ENCODE results near the gene GNA12. TPM values are rescaled to one million over a fixed set of nuclear protein-coding genes. Genes with fewer than 3 reads are reported as not detected.

Gene GNA12
- total and polyA plus RNA-seq, 10 of the 15 experiments (the other 5 are each of a cell fraction or from before 2014, with no cell fraction given): 1.9 to 51.8 (median 12.6) TPM

DNA sequence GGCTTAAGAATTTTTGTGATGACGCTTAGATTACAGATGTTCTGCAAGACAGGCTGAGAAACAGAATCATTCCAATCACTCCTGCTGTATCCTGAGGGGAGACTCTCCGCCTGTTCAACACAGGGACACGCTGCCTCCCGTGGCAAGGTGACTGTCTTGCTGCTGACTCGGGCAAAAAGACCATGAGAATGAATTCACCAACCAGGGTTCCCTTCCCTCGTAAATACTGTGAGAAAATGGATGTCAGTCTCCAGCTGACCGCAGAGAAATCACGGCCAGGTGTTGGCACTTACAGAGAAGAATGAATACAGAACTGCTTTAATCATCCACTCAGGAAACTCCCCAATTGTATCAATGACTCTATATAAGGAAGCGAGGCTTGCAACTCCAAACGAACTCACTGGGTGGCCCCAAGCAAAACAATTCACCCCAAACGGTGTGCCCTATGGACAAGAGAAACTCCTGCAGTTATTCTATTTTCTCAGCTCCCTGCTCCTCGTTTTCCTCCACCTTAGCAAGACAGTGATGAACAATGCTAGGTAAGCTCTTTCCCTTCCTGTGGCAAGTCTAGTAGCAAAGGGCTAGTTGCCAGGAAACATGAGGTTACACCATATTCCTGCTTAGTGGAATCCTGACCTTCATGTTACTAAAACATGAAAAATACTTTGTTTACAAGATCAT, 22.8 kb downstream of the GNA12 start (continued):
- TF ChIP-seq CEBPB (IDR thresholded peaks at IDR 0.05; ENCODE audit: borderline replicate concordance in 1 of 2, low read depth in 2 of 2, low read length in 2 of 2) (no peak), JUNB (IDR thresholded peaks at IDR 0.05) (no peak), JUND (IDR thresholded peaks at IDR 0.05; ENCODE audit: low read depth, low read length) (no peak), SMARCA5 (IDR thresholded peaks at IDR 0.05) (peak; percentile 18; the same call in 1 of the 2 replicates), YY1 (IDR thresholded peaks at IDR 0.05; ENCODE audit: low read depth, low read length) (peak; percentile 56; the same call in 1 of the 2 replicates), GATAD2B (conservative IDR thresholded peaks at IDR 0.05; ENCODE audit: low read depth) (no peak; the same call in 1 of the 2 replicates), MTA3 (IDR thresholded peaks at IDR 0.05; ENCODE audit: borderline replicate concordance, low read length) (0 out of 2 replicates have a peak, but pooled peaks have one; percentile 49), RAD21 (IDR thresholded peaks at IDR 0.05; ENCODE audit: insufficient read depth, low read depth, low read length) (peak; percentile 27; the same call in 1 of the 2 replicates), MXI1 (IDR thresholded peaks at IDR 0.05; ENCODE audit: low read depth, low read length) (0 out of 2 replicates have a peak, but pooled peaks have one; percentile 34), SREBF2 (IDR thresholded peaks at IDR 0.05; ENCODE audit: low read length) (no peak), POLR2A (IDR thresholded peaks at IDR 0.05; ENCODE audit: low read depth, low read length) (no peak), STAT3 (IDR thresholded peaks at IDR 0.05; ENCODE audit: low read depth, low read length) (0 out of 2 replicates have a peak, but pooled peaks have one; percentile 49), ZNF217 (IDR thresholded peaks at IDR 0.05) (no peak)
- TF ChIP-seq, protein P1, sequence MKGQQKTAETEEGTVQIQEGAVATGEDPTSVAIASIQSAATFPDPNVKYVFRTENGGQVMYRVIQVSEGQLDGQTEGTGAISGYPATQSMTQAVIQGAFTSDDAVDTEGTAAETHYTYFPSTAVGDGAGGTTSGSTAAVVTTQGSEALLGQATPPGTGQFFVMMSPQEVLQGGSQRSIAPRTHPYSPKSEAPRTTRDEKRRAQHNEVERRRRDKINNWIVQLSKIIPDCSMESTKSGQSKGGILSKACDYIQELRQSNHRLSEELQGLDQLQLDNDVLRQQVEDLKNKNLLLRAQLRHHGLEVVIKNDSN (IDR thresholded peaks at IDR 0.05; ENCODE audit: borderline replicate concordance, extremely low read length, insufficient read depth, low read depth, low read length): no peak
- TF ChIP-seq, protein P2, sequence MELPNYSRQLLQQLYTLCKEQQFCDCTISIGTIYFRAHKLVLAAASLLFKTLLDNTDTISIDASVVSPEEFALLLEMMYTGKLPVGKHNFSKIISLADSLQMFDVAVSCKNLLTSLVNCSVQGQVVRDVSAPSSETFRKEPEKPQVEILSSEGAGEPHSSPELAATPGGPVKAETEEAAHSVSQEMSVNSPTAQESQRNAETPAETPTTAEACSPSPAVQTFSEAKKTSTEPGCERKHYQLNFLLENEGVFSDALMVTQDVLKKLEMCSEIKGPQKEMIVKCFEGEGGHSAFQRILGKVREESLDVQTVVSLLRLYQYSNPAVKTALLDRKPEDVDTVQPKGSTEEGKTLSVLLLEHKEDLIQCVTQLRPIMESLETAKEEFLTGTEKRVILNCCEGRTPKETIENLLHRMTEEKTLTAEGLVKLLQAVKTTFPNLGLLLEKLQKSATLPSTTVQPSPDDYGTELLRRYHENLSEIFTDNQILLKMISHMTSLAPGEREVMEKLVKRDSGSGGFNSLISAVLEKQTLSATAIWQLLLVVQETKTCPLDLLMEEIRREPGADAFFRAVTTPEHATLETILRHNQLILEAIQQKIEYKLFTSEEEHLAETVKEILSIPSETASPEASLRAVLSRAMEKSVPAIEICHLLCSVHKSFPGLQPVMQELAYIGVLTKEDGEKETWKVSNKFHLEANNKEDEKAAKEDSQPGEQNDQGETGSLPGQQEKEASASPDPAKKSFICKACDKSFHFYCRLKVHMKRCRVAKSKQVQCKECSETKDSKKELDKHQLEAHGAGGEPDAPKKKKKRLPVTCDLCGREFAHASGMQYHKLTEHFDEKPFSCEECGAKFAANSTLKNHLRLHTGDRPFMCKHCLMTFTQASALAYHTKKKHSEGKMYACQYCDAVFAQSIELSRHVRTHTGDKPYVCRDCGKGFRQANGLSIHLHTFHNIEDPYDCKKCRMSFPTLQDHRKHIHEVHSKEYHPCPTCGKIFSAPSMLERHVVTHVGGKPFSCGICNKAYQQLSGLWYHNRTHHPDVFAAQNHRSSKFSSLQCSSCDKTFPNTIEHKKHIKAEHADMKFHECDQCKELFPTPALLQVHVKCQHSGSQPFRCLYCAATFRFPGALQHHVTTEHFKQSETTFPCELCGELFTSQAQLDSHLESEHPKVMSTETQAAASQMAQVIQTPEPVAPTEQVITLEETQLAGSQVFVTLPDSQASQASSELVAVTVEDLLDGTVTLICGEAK (IDR thresholded peaks at IDR 0.05; ENCODE audit: borderline replicate concordance): no peak
- TF ChIP-seq, protein P3, sequence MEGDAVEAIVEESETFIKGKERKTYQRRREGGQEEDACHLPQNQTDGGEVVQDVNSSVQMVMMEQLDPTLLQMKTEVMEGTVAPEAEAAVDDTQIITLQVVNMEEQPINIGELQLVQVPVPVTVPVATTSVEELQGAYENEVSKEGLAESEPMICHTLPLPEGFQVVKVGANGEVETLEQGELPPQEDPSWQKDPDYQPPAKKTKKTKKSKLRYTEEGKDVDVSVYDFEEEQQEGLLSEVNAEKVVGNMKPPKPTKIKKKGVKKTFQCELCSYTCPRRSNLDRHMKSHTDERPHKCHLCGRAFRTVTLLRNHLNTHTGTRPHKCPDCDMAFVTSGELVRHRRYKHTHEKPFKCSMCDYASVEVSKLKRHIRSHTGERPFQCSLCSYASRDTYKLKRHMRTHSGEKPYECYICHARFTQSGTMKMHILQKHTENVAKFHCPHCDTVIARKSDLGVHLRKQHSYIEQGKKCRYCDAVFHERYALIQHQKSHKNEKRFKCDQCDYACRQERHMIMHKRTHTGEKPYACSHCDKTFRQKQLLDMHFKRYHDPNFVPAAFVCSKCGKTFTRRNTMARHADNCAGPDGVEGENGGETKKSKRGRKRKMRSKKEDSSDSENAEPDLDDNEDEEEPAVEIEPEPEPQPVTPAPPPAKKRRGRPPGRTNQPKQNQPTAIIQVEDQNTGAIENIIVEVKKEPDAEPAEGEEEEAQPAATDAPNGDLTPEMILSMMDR (IDR thresholded peaks at IDR 0.05 in 2 of 3, conservative IDR thresholded peaks at IDR 0.05 in 1 of 3; ENCODE audit: control insufficient read depth in 2 of 3, extremely low read depth in 1 of 3, insufficient read depth in 1 of 3, low read depth in 3 of 3, low read length in 3 of 3): peak in 2 of 3 experiments; percentile 6 to 8; a peak in 2 of 6 replicates
- TF ChIP-seq, protein P4, sequence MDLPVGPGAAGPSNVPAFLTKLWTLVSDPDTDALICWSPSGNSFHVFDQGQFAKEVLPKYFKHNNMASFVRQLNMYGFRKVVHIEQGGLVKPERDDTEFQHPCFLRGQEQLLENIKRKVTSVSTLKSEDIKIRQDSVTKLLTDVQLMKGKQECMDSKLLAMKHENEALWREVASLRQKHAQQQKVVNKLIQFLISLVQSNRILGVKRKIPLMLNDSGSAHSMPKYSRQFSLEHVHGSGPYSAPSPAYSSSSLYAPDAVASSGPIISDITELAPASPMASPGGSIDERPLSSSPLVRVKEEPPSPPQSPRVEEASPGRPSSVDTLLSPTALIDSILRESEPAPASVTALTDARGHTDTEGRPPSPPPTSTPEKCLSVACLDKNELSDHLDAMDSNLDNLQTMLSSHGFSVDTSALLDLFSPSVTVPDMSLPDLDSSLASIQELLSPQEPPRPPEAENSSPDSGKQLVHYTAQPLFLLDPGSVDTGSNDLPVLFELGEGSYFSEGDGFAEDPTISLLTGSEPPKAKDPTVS (IDR thresholded peaks at IDR 0.05; ENCODE audit: low read depth, low read length): no peak
